ENCODE data around the gene ALDH5A1. TPM values are rescaled to one million over a fixed set of nuclear protein-coding genes. Genes with fewer than 3 reads are reported as not detected.

The ALDH5A1 gene
- total and polyA plus RNA-seq, 2 of the 13 experiments (the other 11 are each of a cell fraction or from before 2014, with no cell fraction given), result 12.8 to 32.5 TPM

GRCh38 chr6:24540197-24540596, 45.4 kb downstream of the ALDH5A1 start:
- intact Hi-C loops (cut with micrococcal nuclease; ENCODE audit: unreplicated experiment), result no loop called here

DNA sequence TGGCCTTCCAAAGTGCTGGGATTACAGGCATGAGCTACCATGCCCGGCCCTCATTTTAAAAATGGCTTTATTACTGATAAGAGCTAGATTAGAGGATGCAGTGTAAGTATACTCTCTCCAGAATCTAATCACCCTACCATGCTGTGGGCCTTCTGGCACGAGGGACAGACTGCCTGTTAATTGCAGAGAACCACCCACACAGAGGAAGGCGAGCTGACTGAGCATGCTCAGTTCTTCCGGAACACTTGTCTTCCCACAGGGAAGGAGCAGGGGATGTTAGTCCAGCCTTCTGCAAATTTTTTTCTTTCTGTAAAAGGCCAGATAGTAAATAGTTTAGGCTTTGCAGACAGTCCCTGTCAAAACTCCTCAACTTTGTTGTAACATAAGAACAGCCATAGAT, 48.9 kb downstream of the ALDH5A1 start:
- no peak overlapping the region for H3K4me3 ChIP-seq (replicated peaks in 1 of 3; ENCODE audit: insufficient read depth in 1 of 3, low read depth in 2 of 3, low read length in 3 of 3)
- H3K36me3 ChIP-seq (replicated peaks in 1 of 2; ENCODE audit: control insufficient read depth in 1 of 2, insufficient read depth in 2 of 2, low read length in 2 of 2), result no peaks in the 10 kb centered on the region
- H3K9ac ChIP-seq (ENCODE audit: insufficient read depth, low read depth, low read length), result no peak overlapping the region
- H3K27me3 ChIP-seq (ENCODE audit: control insufficient read depth in 1 of 2, insufficient read depth in 2 of 2, low read length in 2 of 2), result peaks cover 0 to 3% of the 10 kb centered on the region in 2 experiments; a peak in 2 of 5 replicates
- no peaks in the 10 kb centered on the region for H3K79me2 ChIP-seq (ENCODE audit: insufficient read depth, low read length)
- in situ Hi-C loops (cut with HindIII; ENCODE audit: extremely low pct_ligation_motif_present, low pct_unique_long_range_greater_than_20kb), result no loop called here
- 88% methylated on average over 4 of the region's 4 CpGs for WGBS (ENCODE audit: low lambda C conversion rate)
- no peak overlapping the region for H3K27ac ChIP-seq (ENCODE audit: extremely low read length, insufficient read depth, low read length)
- no peak overlapping the region for H3K4me2 ChIP-seq (ENCODE audit: low read depth, low read length)
- intact Hi-C loops (cut with micrococcal nuclease; ENCODE audit: unreplicated experiment), result no loop called here
- POLR2A ChIA-PET, result no interaction called here
- no peaks in the 10 kb centered on the region for H4K20me1 ChIP-seq (ENCODE audit: insufficient read depth, low read length)
- DNase-seq (ENCODE audit: low spot score), result no peak
- no peak for FAIRE-seq
- CTCF ChIA-PET (ENCODE audit: low intra/inter-chr PET ratio, low total read pairs), result no interaction called here
- no peak overlapping the region for H2AFZ ChIP-seq (ENCODE audit: low read length)
- ATAC-seq, result no peak
- H3K9me3 ChIP-seq (ENCODE audit: low read length), result no peaks in the 10 kb centered on the region
- BruUV-seq (replicated peaks), result no TSS peak
- peaks cover 11% of the 10 kb centered on the region for H3K4me1 ChIP-seq (ENCODE audit: insufficient read depth, low read length)
- TF ChIP-seq SKI (IDR thresholded peaks at IDR 0.05; ENCODE audit: partially characterized antibody), result no peak
- TF ChIP-seq TCF12 (IDR thresholded peaks at IDR 0.05), result no peak
- TF ChIP-seq TCF12 (CRISPR knock-in tag; IDR thresholded peaks at IDR 0.05), result no peak
- no peak for TF ChIP-seq TERF1 (CRISPR knock-in tag; IDR thresholded peaks at IDR 0.05)
- TF ChIP-seq ZKSCAN5 (CRISPR knock-in tag; IDR thresholded peaks at IDR 0.05), result no peak
- no peak for TF ChIP-seq ZNF441 (CRISPR knock-in tag; IDR thresholded peaks at IDR 0.05; ENCODE audit: borderline replicate concordance)
- no peak for TF ChIP-seq ZNF674 (CRISPR knock-in tag; IDR thresholded peaks at IDR 0.05; ENCODE audit: low read depth)
- TF ChIP-seq LRRFIP1 (CRISPR knock-in tag; conservative IDR thresholded peaks at IDR 0.05), result no peak
- TF ChIP-seq ZNF446 (CRISPR knock-in tag; IDR thresholded peaks at IDR 0.05), result no peak

More at GRCh38 chr6:24540197-24540596, 45.4 kb downstream of the ALDH5A1 start:
- Histone ChIP-seq H3K79me2 (ENCODE audit: insufficient read depth, low read length) (no peaks in the 10 kb centered on the region), H4K20me1 (ENCODE audit: insufficient read depth, low read length) (no peaks in the 10 kb centered on the region), H2AFZ (ENCODE audit: low read length) (no peak overlapping the region), H3K9ac (ENCODE audit: insufficient read depth, low read depth, low read length) (no peak overlapping the region), H3K36me3 (replicated peaks in 1 of 2; ENCODE audit: control insufficient read depth in 1 of 2, insufficient read depth in 2 of 2, low read length in 2 of 2) (no peaks in the 10 kb centered on the region; a peak in 4 of 5 replicates), H3K27ac (ENCODE audit: extremely low read length, insufficient read depth, low read length) (no peak overlapping the region), H3K4me2 (ENCODE audit: low read depth, low read length) (no peak overlapping the region), H3K27me3 (ENCODE audit: control insufficient read depth in 1 of 2, insufficient read depth in 2 of 2, low read length in 2 of 2) (no peaks in the 10 kb centered on the region), H3K9me3 (ENCODE audit: low read length) (no peaks in the 10 kb centered on the region), H3K4me3 (replicated peaks in 1 of 3; ENCODE audit: insufficient read depth in 1 of 3, low read depth in 2 of 3, low read length in 3 of 3) (no peak overlapping the region), H3K4me1 (ENCODE audit: insufficient read depth, low read length) (no peaks in the 10 kb centered on the region)
- ATAC-seq (no peak), FAIRE-seq (no peak), DNase-seq (ENCODE audit: low spot score) (no peak)
- WGBS (ENCODE audit: low lambda C conversion rate), result 98% methylated on average over 3 of the region's 3 CpGs
- TF ChIP-seq PTBP1 (IDR thresholded peaks at IDR 0.05; ENCODE audit: low read depth, low read length, poor library complexity, severe bottlenecking) (no peak), ZNF720 (CRISPR knock-in tag; IDR thresholded peaks at IDR 0.05) (no peak), CENPBD1 (CRISPR knock-in tag; IDR thresholded peaks at IDR 0.05; ENCODE audit: borderline replicate concordance, low read depth) (no peak), RFX5 (IDR thresholded peaks at IDR 0.05; ENCODE audit: low read depth, low read length) (no peak), ZNF256 (CRISPR knock-in tag; conservative IDR thresholded peaks at IDR 0.05) (no peak), SOX5 (CRISPR knock-in tag; IDR thresholded peaks at IDR 0.05; ENCODE audit: borderline replicate concordance) (no peak), ZNF670 (CRISPR knock-in tag; IDR thresholded peaks at IDR 0.05; ENCODE audit: borderline replicate concordance) (no peak), ZNF264 (CRISPR knock-in tag; IDR thresholded peaks at IDR 0.05) (no peak)
- in situ Hi-C loops (cut with HindIII; ENCODE audit: extremely low pct_ligation_motif_present, low pct_unique_long_range_greater_than_20kb), result no loop called here
- CTCF ChIA-PET (ENCODE audit: low intra/inter-chr PET ratio, low total read pairs), result no interaction called here
- POLR2A ChIA-PET, result no interaction called here
- no TSS peak for BruUV-seq (replicated peaks)

Data from HepG2 (cell line).